Left ventricle myocardium inferior (tissue), 1 donor: ENCODE measurements around the gene DNAJC7. TPM values are rescaled to one million over a fixed set of nuclear protein-coding genes. Genes with fewer than 3 reads are reported as not detected.

Experiments used
- DNase-seq: peaks from one replicate; pipeline ENCODE4 v3.0.0-alpha.2; 2020
- H3K27ac ChIP-seq: fragments of 200-600 bp; replicated peaks from 2 replicates; pipeline ENCODE4 v1.8.0; 2021
- H3K27me3 ChIP-seq: fragments of 200-600 bp; 2 replicates; pipeline ENCODE4 v1.8.0; 2021; ENCODE audit warnings: low read depth
- H3K36me3 ChIP-seq: fragments of 200-600 bp; 2 replicates; pipeline ENCODE4 v1.8.0; 2021
- H3K4me1 ChIP-seq: fragments of 200-600 bp; 2 replicates; pipeline ENCODE4 v1.8.0; 2021
- H3K4me3 ChIP-seq: fragments of 200-600 bp; 2 replicates; pipeline ENCODE4 v1.8.0; 2021; ENCODE audit warnings: mild to moderate bottlenecking, moderate library complexity
- H3K9me3 ChIP-seq: fragments of 200-600 bp; replicated peaks from 2 replicates; pipeline ENCODE4 v1.8.0; 2021
- CTCF ChIP-seq: fragments of 200-600 bp; IDR thresholded peaks from 2 replicates; pipeline ENCODE4 v1.8.0; 2021; ENCODE audit warnings: antibody characterized with exemption, mild to moderate bottlenecking, borderline replicate concordance
- intact Hi-C: fragments of 100-400 bp; cut with micrococcal nuclease; formaldehyde crosslinking; loops from one replicate; pipeline ENCODE4 v1.11.0; 2022
- total RNA-seq: library from RNA; stranded (reverse); fragmentation: NEBNext Ultra II Directional; extraction: Animal tissue kit (Norgen Biotek cat#: 25700); gene quantifications from one replicate; pipeline ENCODE4 v1.2.1, GENCODE V29; 2021
- donor health status: DM: no; HTN: yes; CAD: no; lungs with severe emphysema.

Gene DNAJC7
- total RNA-seq, 1 donor from 2014 or later, result 71.2 TPM

- intact Hi-C loops, result no loop called here
- DNase-seq, result no peak
- peak overlapping the region; percentile 36 for H3K27ac ChIP-seq
- H3K9me3 ChIP-seq, result no peaks in the 10 kb centered on the region
- H3K4me1 ChIP-seq, result peaks cover 17% of the 10 kb centered on the region
- peaks cover 25% of the 10 kb centered on the region for H3K27me3 ChIP-seq
- H3K4me3 ChIP-seq, result peak overlapping the region; percentile 84
- no peaks in the 10 kb centered on the region for H3K36me3 ChIP-seq
- TF ChIP-seq CTCF, result no peak
Observed at GRCh38 chr17:42049834-42050392, 32.7 kb upstream of the DNAJC7 start.

GRCh38 chr17:42047343-42047742, 30.1 kb upstream of the DNAJC7 start:
- Histone ChIP-seq H3K4me3 (no peak overlapping the region), H3K4me1 (peaks cover 17% of the 10 kb centered on the region), H3K27ac (no peak overlapping the region), H3K9me3 (no peaks in the 10 kb centered on the region), H3K36me3 (no peaks in the 10 kb centered on the region), H3K27me3 (no peaks in the 10 kb centered on the region)
- DNase-seq, result no peak
- intact Hi-C loops, result no loop called here
- TF ChIP-seq CTCF, result no peak

GRCh38 chr17:42045719-42046118, 28.5 kb upstream of the DNAJC7 start:
- no peak for TF ChIP-seq CTCF
- Histone ChIP-seq H3K27me3 (no peaks in the 10 kb centered on the region), H3K27ac (no peak overlapping the region), H3K9me3 (no peaks in the 10 kb centered on the region), H3K4me1 (peaks cover 12% of the 10 kb centered on the region), H3K36me3 (no peaks in the 10 kb centered on the region), H3K4me3 (no peak overlapping the region)
- no peak for DNase-seq
- intact Hi-C loops, result no loop called here

- no peak overlapping the region for H3K27ac ChIP-seq
- H3K36me3 ChIP-seq, result no peaks in the 10 kb centered on the region
- DNase-seq, result no peak
- H3K4me1 ChIP-seq, result peaks cover 4% of the 10 kb centered on the region
- no peak for TF ChIP-seq CTCF
- H3K9me3 ChIP-seq, result no peaks in the 10 kb centered on the region
- peaks cover 21% of the 10 kb centered on the region for H3K27me3 ChIP-seq
- no peak overlapping the region for H3K4me3 ChIP-seq
- intact Hi-C loops, result no loop called here
Observed at GRCh38 chr17:42042598-42043319, 25.5 kb upstream of the DNAJC7 start.

- Histone ChIP-seq H3K4me1 (peaks cover 4% of the 10 kb centered on the region), H3K9me3 (no peaks in the 10 kb centered on the region), H3K27me3 (peaks cover 29% of the 10 kb centered on the region)
Observed at GRCh38 chr17:42041619-42042018, 24.4 kb upstream of the DNAJC7 start.

More at GRCh38 chr17:42041619-42042018, 24.4 kb upstream of the DNAJC7 start:
- H3K4me3 ChIP-seq, result no peak overlapping the region
- no peak overlapping the region for H3K27ac ChIP-seq
- H3K36me3 ChIP-seq, result no peaks in the 10 kb centered on the region
- intact Hi-C loops, result no loop called here
- TF ChIP-seq CTCF, result no peak
- no peak for DNase-seq
